Mesendoderm (in vitro differentiated cells): ENCODE measurements around the gene MEIOC.
A peak's percentile ranks its signal among the peaks of the same experiment; 100 is the strongest.
"Not testable (repeated sequence)": the region's sequence is repeated elsewhere in the genome, so short reads cannot be mapped to it uniquely, and the experiment has no call there.

Experiments used
- DNase-seq: peaks from one replicate; pipeline ENCODE4 v3.0.0; 2013
- H2AK5ac ChIP-seq: 2 replicates; pipeline ENCODE4 v1.6.1; 2013; ENCODE audit warnings: low read length, inconsistent platforms
- H2BK120ac ChIP-seq: 2 replicates; pipeline ENCODE4 v1.6.1; 2013; ENCODE audit warnings: low read depth, mild to moderate bottlenecking, low read length, moderate library complexity, mixed read lengths
- H2BK15ac ChIP-seq: replicated peaks from 2 replicates; pipeline ENCODE4 v1.6.1; 2013; ENCODE audit warnings: low read depth, mild to moderate bottlenecking, moderate library complexity
- H2BK5ac ChIP-seq: 2 replicates; pipeline ENCODE4 v1.6.1; 2013; ENCODE audit warnings: low read length, inconsistent platforms
- H3K18ac ChIP-seq: 2 replicates; pipeline ENCODE4 v1.6.1; 2013; ENCODE audit warnings: mild to moderate bottlenecking, low read length, mixed read lengths
- H3K23ac ChIP-seq: one replicate; pipeline ENCODE4 v1.6.1; 2013; ENCODE audit warnings: low read length
- H3K27ac ChIP-seq: 2 replicates; pipeline ENCODE4 v1.5.1; 2013; ENCODE audit warnings: low read depth, mild to moderate bottlenecking, inconsistent platforms, low read length, moderate library complexity
- H3K27me3 ChIP-seq: 2 replicates; pipeline ENCODE4 v1.6.1; 2013; ENCODE audit warnings: low read length, control low read depth, mild to moderate bottlenecking, inconsistent platforms; ENCODE audit not compliant: insufficient read depth, poor library complexity
- H3K36me3 ChIP-seq: 2 replicates; pipeline ENCODE4 v1.6.1; 2013; ENCODE audit warnings: low read length, inconsistent platforms; ENCODE audit not compliant: control insufficient read depth, insufficient read depth
- H3K4ac ChIP-seq: one replicate; pipeline ENCODE4 v1.6.1; 2013; ENCODE audit warnings: low read depth, mild to moderate bottlenecking, low read length, moderate library complexity
- H3K4me1 ChIP-seq: 2 replicates; pipeline ENCODE4 v1.6.1; 2013; ENCODE audit warnings: low read depth, low read length, inconsistent platforms; ENCODE audit not compliant: control insufficient read depth
- H3K4me2 ChIP-seq: 2 replicates; pipeline ENCODE4 v1.6.1; 2013; ENCODE audit warnings: low read length
- H3K4me3 ChIP-seq: 2 replicates; pipeline ENCODE4 v1.5.1; 2013; ENCODE audit warnings: mild to moderate bottlenecking, low read length
- H3K56ac ChIP-seq: one replicate; pipeline ENCODE4 v1.6.1; 2013; ENCODE audit warnings: low read length
- H3K79me1 ChIP-seq: 2 replicates; pipeline ENCODE4 v1.6.1; 2013; ENCODE audit warnings: low read length, inconsistent platforms
- H3K79me2 ChIP-seq: 2 replicates; pipeline ENCODE4 v1.6.1; 2013; ENCODE audit warnings: mild to moderate bottlenecking, low read length; ENCODE audit not compliant: control insufficient read depth, insufficient read depth
- H3K9ac ChIP-seq: 2 replicates; pipeline ENCODE4 v1.6.1; 2013; ENCODE audit warnings: low read length, inconsistent platforms
- H4K5ac ChIP-seq: one replicate; pipeline ENCODE4 v1.6.1; 2013; ENCODE audit warnings: low read length
- H4K8ac ChIP-seq: one replicate; pipeline ENCODE4 v1.6.1; 2013; ENCODE audit warnings: low read depth, mild to moderate bottlenecking, control low read depth, low read length, moderate library complexity
- WGBS: extraction: QIAGEN DNeasy Blood & Tissue Kit; methylation state at CpG from one replicate; pipeline ENCODE4 v1.1.7; 2013; ENCODE audit warnings: low lambda C conversion rate, missing lambda C conversion rate; ENCODE audit not compliant: insufficient coverage; ENCODE audit errors: extremely low coverage; 5-methylcytosine and 5-hydroxymethylcytosine counted together

The MEIOC gene

GRCh38 chr17:44690746-44691306, 34.6 kb downstream of the MEIOC start:
- H4K5ac ChIP-seq, H2BK5ac ChIP-seq, H3K36me3 ChIP-seq, H3K18ac ChIP-seq, H3K27me3 ChIP-seq, H4K8ac ChIP-seq, H3K23ac ChIP-seq, H3K56ac ChIP-seq, H2BK15ac ChIP-seq, H3K4ac ChIP-seq, H3K27ac ChIP-seq, H3K4me1 ChIP-seq, H2AK5ac ChIP-seq, H2BK120ac ChIP-seq, H3K79me1 ChIP-seq, H3K4me3 ChIP-seq, H3K4me2 ChIP-seq, H3K9ac ChIP-seq: not testable (repeated sequence)
- peaks cover 11% of the 10 kb centered on the region for H3K79me2 ChIP-seq
- WGBS, result no CpG with 5 or more reads among the region's 21 CpGs
- peak; percentile 50 for DNase-seq

- peaks cover 8% of the 10 kb centered on the region for H3K79me2 ChIP-seq
- DNase-seq, result no peak
- H4K8ac ChIP-seq, result no peak overlapping the region
- H3K27ac ChIP-seq, result no peak overlapping the region
- H2BK120ac ChIP-seq, result no peak overlapping the region
- no peak overlapping the region for H2BK15ac ChIP-seq
- no peak overlapping the region for H3K9ac ChIP-seq
- 100% methylated on average over 3 of the region's 11 CpGs for WGBS
- H3K4me1 ChIP-seq, result no peaks in the 10 kb centered on the region
- H3K79me1 ChIP-seq, result peaks cover 4% of the 10 kb centered on the region
- H3K56ac ChIP-seq, result no peak overlapping the region
- no peak overlapping the region for H2BK5ac ChIP-seq
- no peak overlapping the region for H3K23ac ChIP-seq
- no peak overlapping the region for H3K18ac ChIP-seq
- no peak overlapping the region for H3K4me2 ChIP-seq
- H3K36me3 ChIP-seq, result no peaks in the 10 kb centered on the region
- no peak overlapping the region for H3K4ac ChIP-seq
- no peak overlapping the region for H2AK5ac ChIP-seq
- H4K5ac ChIP-seq, result no peak overlapping the region
- no peak overlapping the region for H3K4me3 ChIP-seq
- no peaks in the 10 kb centered on the region for H3K27me3 ChIP-seq
Observed at GRCh38 chr17:44693609-44694008, 37.3 kb downstream of the MEIOC start.

GRCh38 chr17:44700288-44700687, 44.0 kb downstream of the MEIOC start:
- not testable (repeated sequence) for H3K4ac ChIP-seq, H3K4me3 ChIP-seq, H3K18ac ChIP-seq, H2BK5ac ChIP-seq, H2BK15ac ChIP-seq, H4K8ac ChIP-seq, H3K36me3 ChIP-seq, H2BK120ac ChIP-seq, H3K27me3 ChIP-seq, H3K4me2 ChIP-seq, H3K79me1 ChIP-seq, DNase-seq, H3K4me1 ChIP-seq, H3K56ac ChIP-seq, H3K9ac ChIP-seq, H3K23ac ChIP-seq, H4K5ac ChIP-seq, H3K27ac ChIP-seq, H2AK5ac ChIP-seq, H3K79me2 ChIP-seq
- WGBS, result no CpG with 5 or more reads among the region's 10 CpGs

DNA sequence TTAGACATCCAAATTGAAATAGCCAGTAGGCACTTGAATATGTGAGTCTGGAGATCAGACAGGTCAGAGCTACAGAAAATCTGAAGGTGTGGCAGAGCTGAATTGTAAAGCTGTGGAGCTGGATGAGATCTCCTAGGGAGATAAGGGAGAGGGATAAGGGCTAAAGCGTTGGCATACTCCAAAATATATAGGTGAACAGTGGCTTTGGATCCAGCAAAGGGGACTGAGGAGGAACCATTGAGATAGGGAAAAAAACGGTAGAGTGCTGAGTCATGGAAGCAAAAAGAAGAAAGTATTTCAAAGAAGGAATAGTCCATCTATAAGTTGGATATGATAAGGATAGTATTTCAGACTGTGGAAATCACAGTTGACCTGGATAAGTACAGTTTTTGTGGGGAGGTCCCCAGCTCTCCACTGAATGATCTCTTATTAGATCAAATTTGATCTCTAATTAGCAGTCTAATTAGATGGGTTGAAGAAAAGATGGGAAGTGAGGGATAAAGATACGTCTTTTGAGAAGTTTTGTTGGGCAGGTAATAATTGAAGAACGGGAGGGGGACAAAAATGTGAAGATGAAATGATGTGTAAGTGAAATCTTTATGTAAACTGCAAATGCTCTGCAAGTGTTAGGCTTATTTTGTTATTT, 51.6 kb downstream of the MEIOC start:
- Histone ChIP-seq H4K5ac (peak overlapping the region; percentile 10), H3K79me2 (peaks cover 5% of the 10 kb centered on the region), H3K4ac (peak overlapping the region; percentile 18), H3K4me3 (no peak overlapping the region), H3K23ac (no peak overlapping the region), H2AK5ac (no peak overlapping the region), H2BK15ac (no peak overlapping the region), H3K4me2 (peak overlapping the region; percentile 30), H3K9ac (peak overlapping the region; percentile 88), H3K79me1 (peaks cover 6% of the 10 kb centered on the region), H3K56ac (peak overlapping the region; percentile 63), H3K36me3 (no peaks in the 10 kb centered on the region), H3K27me3 (no peaks in the 10 kb centered on the region), H4K8ac (no peak overlapping the region), H3K27ac (no peak overlapping the region), H2BK120ac (no peak overlapping the region), H2BK5ac (no peak overlapping the region), H3K18ac (no peak overlapping the region), H3K4me1 (peaks cover 2% of the 10 kb centered on the region)
- 100% methylated on average over 2 of the region's 4 CpGs for WGBS
- no peak for DNase-seq

DNA sequence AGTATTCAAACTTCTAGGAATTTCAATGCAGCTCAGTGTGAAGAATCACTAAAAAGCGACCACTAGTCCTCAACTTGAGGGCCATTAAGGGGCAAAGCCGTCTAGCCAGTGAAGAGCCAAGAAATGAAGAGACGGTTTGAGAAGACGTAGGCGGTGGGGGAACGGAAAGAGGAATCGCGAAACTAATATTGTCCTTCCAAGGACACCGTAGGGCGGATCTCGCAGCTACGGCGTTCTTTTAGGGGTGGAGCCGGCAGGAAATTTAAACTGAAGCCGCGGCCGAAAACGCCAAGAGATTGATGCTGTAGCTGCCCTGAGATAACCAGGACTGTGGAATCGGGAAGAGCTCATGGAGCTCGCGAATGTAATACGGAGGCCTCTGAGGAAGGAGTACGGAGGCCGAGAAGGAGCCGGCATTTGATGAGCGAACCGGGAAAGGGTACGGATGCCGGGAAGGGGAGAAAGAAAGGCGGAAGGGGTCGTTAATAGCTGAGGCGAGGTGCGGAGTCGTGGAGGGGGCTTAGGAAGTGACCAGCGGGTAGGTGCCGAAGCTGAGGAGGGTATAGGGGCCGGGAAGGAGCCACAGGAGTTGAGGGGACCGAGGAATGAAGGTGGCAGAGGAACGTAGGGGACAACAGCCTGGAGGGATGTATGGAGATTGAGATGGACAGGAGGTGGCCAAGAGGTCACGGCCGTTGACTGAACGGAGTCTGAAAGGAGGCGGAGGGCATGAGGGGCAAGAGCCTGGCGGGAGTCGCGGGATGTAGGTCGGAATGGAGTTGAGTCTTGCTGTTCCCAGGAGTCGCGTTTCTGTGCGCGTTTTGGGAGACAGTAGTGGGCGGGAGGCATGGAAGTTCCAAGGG, 52.4 kb downstream of the MEIOC start, which contains the start of gene DBF4B:
Gene DBF4B, plus strand, starts transcription at position 265 of the 863 bp plus-strand sequence. Its CDS starts 156 bp downstream, at position 421.
- peak within 1 kb of the TSS; percentile 2 for H3K18ac ChIP-seq

More for the DNA sequence above, 52.4 kb downstream of the MEIOC start, which contains the start of gene DBF4B:
- H3K36me3 ChIP-seq, result no peaks in the 10 kb centered on the region
- peaks cover 6% of the 10 kb centered on the region for H3K79me1 ChIP-seq
- WGBS, result no CpG with 5 or more reads among the region's 52 CpGs
- H3K27me3 ChIP-seq, result no peaks in the 10 kb centered on the region
- peak; percentile 96 for DNase-seq
- no peak within 1 kb of the TSS for H3K23ac ChIP-seq
- peak within 1 kb of the TSS; percentile 56 for H3K4me2 ChIP-seq
- H3K56ac ChIP-seq, result peak within 1 kb of the TSS; percentile 98
- no peak within 1 kb of the TSS for H4K8ac ChIP-seq
- H2BK15ac ChIP-seq, result no peak within 1 kb of the TSS
- H3K4me3 ChIP-seq, result peak within 1 kb of the TSS; percentile 81
- H2BK120ac ChIP-seq, result no peak within 1 kb of the TSS
- H2AK5ac ChIP-seq, result no peak within 1 kb of the TSS
- H3K9ac ChIP-seq, result peak within 1 kb of the TSS; percentile 88
- peaks cover 5% of the 10 kb centered on the region for H3K79me2 ChIP-seq
- H2BK5ac ChIP-seq, result peak within 1 kb of the TSS; percentile 11
- H4K5ac ChIP-seq, result peak within 1 kb of the TSS; percentile 10
- peak within 1 kb of the TSS; percentile 47 for H3K27ac ChIP-seq
- peaks cover 2% of the 10 kb centered on the region for H3K4me1 ChIP-seq
- H3K4ac ChIP-seq, result peak within 1 kb of the TSS; percentile 18
